H9 (cell line): Measurements from ENCODE around the gene CRIP2. TPM values are rescaled to one million over a fixed set of nuclear protein-coding genes. Genes with fewer than 3 reads are reported as not detected.

ENCODE experiments used
- DNase-seq: peaks from one replicate; pipeline ENCODE4 v3.0.0-alpha.2; 2017
- H2AFZ ChIP-seq: one replicate; pipeline ENCODE4 v1.6.1; 2013; ENCODE audit warnings: mild to moderate bottlenecking, low read length, control low read depth, moderate library complexity
- H2AK5ac ChIP-seq: 2 replicates; pipeline ENCODE4 v1.6.1; 2013; ENCODE audit warnings: low read length, control low read depth, mixed read lengths; ENCODE audit not compliant: insufficient read length
- H2BK120ac ChIP-seq: one replicate; pipeline ENCODE4 v1.6.1; 2013; ENCODE audit warnings: low read depth, mild to moderate bottlenecking, low read length, control low read depth, inconsistent platforms; ENCODE audit not compliant: poor library complexity, severe bottlenecking
- H2BK12ac ChIP-seq: 2 replicates; pipeline ENCODE4 v1.6.1; 2013; ENCODE audit warnings: low read length, control low read depth, mixed read lengths, low read depth; ENCODE audit not compliant: insufficient read length
- H2BK15ac ChIP-seq: 2 replicates; pipeline ENCODE4 v1.6.1; 2013; ENCODE audit warnings: low read depth, low read length, control low read depth
- H2BK20ac ChIP-seq: one replicate; pipeline ENCODE4 v1.6.1; 2013; ENCODE audit warnings: low read depth, mild to moderate bottlenecking, low read length, control low read depth, inconsistent platforms; ENCODE audit not compliant: poor library complexity, severe bottlenecking
- H2BK5ac ChIP-seq: 2 replicates; pipeline ENCODE4 v1.6.1; 2013; ENCODE audit warnings: low read length, control low read depth, mixed read lengths; ENCODE audit not compliant: insufficient read length
- H3K14ac ChIP-seq: 2 replicates; pipeline ENCODE4 v1.6.1; 2013; ENCODE audit warnings: low read length, control low read depth; ENCODE audit not compliant: insufficient read depth
- H3K18ac ChIP-seq: 2 replicates; pipeline ENCODE4 v1.6.1; 2013; ENCODE audit warnings: low read depth, mild to moderate bottlenecking, mixed read lengths, low read length, control low read depth; ENCODE audit not compliant: insufficient read length
- H3K23ac ChIP-seq: 2 replicates; pipeline ENCODE4 v1.6.1; 2013; ENCODE audit warnings: low read length, control low read depth, mixed read lengths, low read depth; ENCODE audit not compliant: insufficient read length
- H3K23me2 ChIP-seq: 2 replicates; pipeline ENCODE4 v1.6.1; 2013; ENCODE audit warnings: low read depth, mild to moderate bottlenecking, mixed read lengths, low read length, control low read depth; ENCODE audit not compliant: insufficient read length, poor library complexity, severe bottlenecking
- H3K27ac ChIP-seq: 2 replicates; pipeline ENCODE4 v1.5.1; 2013; ENCODE audit warnings: low read length, control low read depth, mixed read lengths, low read depth; ENCODE audit not compliant: insufficient read length
- H3K27me3 ChIP-seq: 2 replicates; pipeline ENCODE4 v1.6.1; 2013; ENCODE audit warnings: low read length, control low read depth, inconsistent platforms; ENCODE audit not compliant: insufficient read depth
- H3K4ac ChIP-seq: 2 replicates; pipeline ENCODE4 v1.6.1; 2013; ENCODE audit warnings: low read depth, mild to moderate bottlenecking, control low read depth, inconsistent platforms, low read length, moderate library complexity
- H3K4me1 ChIP-seq: 2 replicates; pipeline ENCODE4 v1.6.1; 2013; ENCODE audit warnings: low read length, control low read depth, inconsistent platforms; ENCODE audit not compliant: insufficient read depth
- H3K4me2 ChIP-seq: 2 replicates; pipeline ENCODE4 v1.6.1; 2013; ENCODE audit warnings: low read length, control low read depth, mixed read lengths; ENCODE audit not compliant: insufficient read length, insufficient read depth
- H3K56ac ChIP-seq: 2 replicates; pipeline ENCODE4 v1.6.1; 2013; ENCODE audit warnings: low read depth, mild to moderate bottlenecking, mixed read lengths, low read length, control low read depth; ENCODE audit not compliant: insufficient read length
- H3K79me1 ChIP-seq: 2 replicates; pipeline ENCODE4 v1.6.1; 2013; ENCODE audit warnings: low read depth, mild to moderate bottlenecking, moderate library complexity, low read length, control low read depth, inconsistent platforms; ENCODE audit not compliant: insufficient read depth, poor library complexity, severe bottlenecking
- H3K79me2 ChIP-seq: 2 replicates; pipeline ENCODE4 v1.6.1; 2013; ENCODE audit warnings: low read length, control low read depth, inconsistent platforms; ENCODE audit not compliant: insufficient read depth
- H3K9ac ChIP-seq: 2 replicates; pipeline ENCODE4 v1.6.1; 2013; ENCODE audit warnings: low read length, control low read depth, mixed read lengths; ENCODE audit not compliant: insufficient read length; ENCODE audit errors: extremely low read depth
- H3K9me3 ChIP-seq: one replicate; pipeline ENCODE4 v1.6.1; 2013; ENCODE audit warnings: low read depth, low read length, inconsistent platforms; ENCODE audit not compliant: control insufficient read depth
- H3T11ph ChIP-seq: one replicate; pipeline ENCODE4 v1.6.1; 2013; ENCODE audit warnings: mild to moderate bottlenecking, low read length, control low read depth, inconsistent platforms
- H4K20me1 ChIP-seq: one replicate; pipeline ENCODE4 v1.6.1; 2013; ENCODE audit not compliant: control insufficient read depth, insufficient read length, insufficient read depth
- H4K5ac ChIP-seq: 2 replicates; pipeline ENCODE4 v1.6.1; 2013; ENCODE audit warnings: low read depth, mild to moderate bottlenecking, mixed read lengths, low read length, control low read depth; ENCODE audit not compliant: insufficient read length
- H4K8ac ChIP-seq: replicated peaks from 2 replicates; pipeline ENCODE4 v1.6.1; 2013; ENCODE audit warnings: low read length, control low read depth, mixed read lengths, low read depth; ENCODE audit not compliant: insufficient read length
- H4K91ac ChIP-seq: 2 replicates; pipeline ENCODE4 v1.6.1; 2013; ENCODE audit warnings: low read depth, mild to moderate bottlenecking, moderate library complexity, mixed read lengths, low read length, control low read depth; ENCODE audit not compliant: insufficient read length
- H3K27ac Mint-ChIP-seq, 3 experiments: 2 replicates in 2 of 3; 3 replicates in 1 of 3; pipeline ENCODE4 v1.8.0; 2020 to 2021; ENCODE audit warnings: mixed read lengths in 3 of 3, mild to moderate bottlenecking in 1 of 3, moderate library complexity in 1 of 3
- H3K27me3 Mint-ChIP-seq: 2 replicates; pipeline ENCODE4 v1.8.0; 2021; ENCODE audit warnings: low read depth, mild to moderate bottlenecking, moderate library complexity, mixed read lengths
- H3K36me3 Mint-ChIP-seq, 3 experiments: 2 replicates in 2 of 3; 3 replicates in 1 of 3; pipeline ENCODE4 v1.8.0; 2020 to 2021; ENCODE audit warnings: low read depth in 3 of 3, mixed read lengths in 3 of 3; ENCODE audit not compliant: insufficient read depth in 1 of 3
- H3K4me1 Mint-ChIP-seq, 2 experiments: 2 replicates each; pipeline ENCODE4 v1.8.0; 2020; ENCODE audit warnings: mixed read lengths in 2 of 2
- H3K4me3 Mint-ChIP-seq, 2 experiments: 2 replicates in 1 of 2; 3 replicates in 1 of 2; pipeline ENCODE4 v1.8.0; 2020 to 2021; ENCODE audit warnings: mild to moderate bottlenecking in 2 of 2, mixed read lengths in 2 of 2, moderate library complexity in 1 of 2
- H3K9me3 Mint-ChIP-seq, 2 experiments: 2 replicates in 1 of 2; 3 replicates in 1 of 2; pipeline ENCODE4 v1.8.0; 2020; ENCODE audit warnings: mild to moderate bottlenecking in 2 of 2, mixed read lengths in 2 of 2, moderate library complexity in 1 of 2
- CTCF ChIP-seq: fragments of 200-600 bp; sonication (generic); conservative IDR thresholded peaks from 3 replicates; pipeline ENCODE4 v1.8.0; 2021; ENCODE audit warnings: antibody characterized with exemption, mild to moderate bottlenecking
- WGBS: extraction: QIAGEN DNeasy Blood & Tissue Kit; methylation state at CpG from one replicate; pipeline ENCODE4 v1.1.7; 2013; ENCODE audit warnings: missing lambda C conversion rate, low lambda C conversion rate, mixed read lengths; ENCODE audit not compliant: insufficient read length; ENCODE audit errors: extremely low coverage; 5-methylcytosine and 5-hydroxymethylcytosine counted together
- total RNA-seq: library from RNA; stranded (reverse); gene quantifications from 2 replicates; pipeline ENCODE4 v1.2.1, GENCODE V29; 2021

CRIP2 gene
- total RNA-seq, 1 experiment from 2014 or later, result 5.7 TPM

- Histone ChIP-seq H2BK15ac (no peak overlapping the region), H3K23ac (no peak overlapping the region), H2BK5ac (no peak overlapping the region), H3K4me2 (peak overlapping the region; percentile 25), H3K18ac (no peak overlapping the region), H2AFZ (no peak overlapping the region), H3K4me1 (no peaks in the 10 kb centered on the region; the same call in 1 of the 2 replicates), H3K23me2 (peaks cover 12% of the 10 kb centered on the region), H3K56ac (no peak overlapping the region), H3K27ac (no peak overlapping the region), H4K91ac (peak overlapping the region; percentile 28), H4K8ac (no peak overlapping the region), H3K79me1 (no peaks in the 10 kb centered on the region), H3K27me3 (peaks cover 36% of the 10 kb centered on the region), H2AK5ac (no peak overlapping the region), H2BK120ac (no peak overlapping the region), H2BK12ac (peak overlapping the region; percentile 29), H4K20me1 (no peaks in the 10 kb centered on the region), H4K5ac (no peak overlapping the region), H3K9me3 (no peaks in the 10 kb centered on the region), H3K14ac (peak overlapping the region; percentile 17; the same call in 1 of the 2 replicates), H2BK20ac (no peak overlapping the region), H3K4ac (no peak overlapping the region), H3K79me2 (no peaks in the 10 kb centered on the region), H3K9ac (no peak overlapping the region), H3T11ph (no peak overlapping the region)
- Mint-ChIP-seq H3K27ac (no peak overlapping the region), H3K4me3 (peak overlapping the region; percentile 48 to 73; a peak in 2 of 5 replicates), H3K27me3 (peaks cover 55% of the 10 kb centered on the region), H3K36me3 (no peaks in the 10 kb centered on the region), H3K9me3 (peaks cover 0 to 3% of the 10 kb centered on the region in 2 experiments; a peak in 1 of 5 replicates), H3K4me1 (peaks cover 3 to 28% of the 10 kb centered on the region in 2 experiments)
- TF ChIP-seq CTCF, result no peak
- no CpG with 5 or more reads among the region's 21 CpGs for WGBS
- no peak for DNase-seq
These were observed 1.6 kb downstream of the CRIP2 start for GRCh38 chr14:105476097-105476830.
